ENCODE results near the gene NACC1. TPM values are rescaled to one million over a fixed set of nuclear protein-coding genes. Genes with fewer than 3 reads are reported as not detected.

NACC1 gene
- total and polyA plus RNA-seq, 12 donors, result 12.4 to 67.0 (median 40.1) TPM

DNA sequence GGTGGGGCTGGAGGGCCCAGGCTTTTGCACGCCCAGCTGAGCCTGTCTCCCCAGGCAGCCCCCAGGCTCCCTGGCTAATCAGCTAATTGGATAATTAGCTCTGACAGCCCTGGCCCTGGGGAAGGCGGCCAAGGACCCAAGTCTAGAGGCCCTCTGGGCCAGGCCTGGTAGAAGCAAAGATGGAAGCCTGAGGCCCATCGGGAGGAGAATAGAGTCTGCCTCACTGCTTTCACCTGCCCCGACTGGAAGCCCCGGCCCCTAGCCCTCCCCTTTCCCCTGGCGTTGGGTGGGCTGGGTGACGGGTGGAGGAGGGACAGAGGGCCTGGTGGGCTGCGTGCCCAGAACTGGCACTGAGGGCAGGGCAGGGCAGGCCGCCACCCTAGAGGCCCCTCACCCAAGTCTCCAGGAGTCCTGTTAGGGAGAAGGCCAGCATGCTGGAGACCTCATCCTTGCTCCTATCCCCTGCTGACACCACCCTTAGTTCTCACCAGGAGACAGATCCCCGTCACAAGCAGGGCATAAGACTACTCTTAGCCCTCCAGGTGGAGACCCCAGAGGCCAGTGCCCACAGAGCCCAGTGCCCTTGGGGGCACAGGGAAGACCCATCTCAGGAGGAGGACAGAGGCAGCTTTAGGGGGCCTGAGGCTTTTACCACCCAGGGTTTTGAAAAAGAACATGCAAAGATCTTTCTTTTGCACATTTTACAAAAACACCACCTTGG, 27.4 kb upstream of the NACC1 start:
- no peak for DNase-seq
- H3K27ac ChIP-seq, result peak overlapping the region in 2 of 5 donors; percentile 12 to 17
- TF ChIP-seq, protein P1, sequence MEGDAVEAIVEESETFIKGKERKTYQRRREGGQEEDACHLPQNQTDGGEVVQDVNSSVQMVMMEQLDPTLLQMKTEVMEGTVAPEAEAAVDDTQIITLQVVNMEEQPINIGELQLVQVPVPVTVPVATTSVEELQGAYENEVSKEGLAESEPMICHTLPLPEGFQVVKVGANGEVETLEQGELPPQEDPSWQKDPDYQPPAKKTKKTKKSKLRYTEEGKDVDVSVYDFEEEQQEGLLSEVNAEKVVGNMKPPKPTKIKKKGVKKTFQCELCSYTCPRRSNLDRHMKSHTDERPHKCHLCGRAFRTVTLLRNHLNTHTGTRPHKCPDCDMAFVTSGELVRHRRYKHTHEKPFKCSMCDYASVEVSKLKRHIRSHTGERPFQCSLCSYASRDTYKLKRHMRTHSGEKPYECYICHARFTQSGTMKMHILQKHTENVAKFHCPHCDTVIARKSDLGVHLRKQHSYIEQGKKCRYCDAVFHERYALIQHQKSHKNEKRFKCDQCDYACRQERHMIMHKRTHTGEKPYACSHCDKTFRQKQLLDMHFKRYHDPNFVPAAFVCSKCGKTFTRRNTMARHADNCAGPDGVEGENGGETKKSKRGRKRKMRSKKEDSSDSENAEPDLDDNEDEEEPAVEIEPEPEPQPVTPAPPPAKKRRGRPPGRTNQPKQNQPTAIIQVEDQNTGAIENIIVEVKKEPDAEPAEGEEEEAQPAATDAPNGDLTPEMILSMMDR (IDR thresholded peaks at IDR 0.05), result no peak
- TF ChIP-seq POLR2A (IDR thresholded peaks at IDR 0.05), result no peak
- H3K9me3 ChIP-seq (replicated peaks in 1 of 3), result no peaks in the 10 kb centered on the region
- no peak overlapping the region for H3K4me3 ChIP-seq
- no peaks in the 10 kb centered on the region for H3K36me3 ChIP-seq (replicated peaks in 1 of 2)
- H3K4me1 ChIP-seq (replicated peaks in 1 of 2), result peaks cover 0 to 8% of the 10 kb centered on the region in 2 donors
- intact Hi-C loops (cut with DNase I), result loop anchor here in 1 of 2 donors (5.0 kb wide), 1 partner anchor 108 kb away; no protein-coding TSS in a partner anchor
- 88 to 96% (median 88%) methylated on average over 9 to 10 of the region's 10 CpGs; no CpG with 5 or more reads in 1 of the 4 donors for WGBS, 4 donors
- H3K27me3 ChIP-seq, result no peaks in the 10 kb centered on the region

GRCh38 chr19:13091400-13092157, 26.5 kb upstream of the NACC1 start:
- H3K36me3 ChIP-seq (replicated peaks in 1 of 2), result no peaks in the 10 kb centered on the region
- peak in 1 of 7 donors; percentile 24 for DNase-seq
- 64 to 76% (median 66%) methylated on average over 21 to 25 of the region's 25 CpGs for WGBS, 4 donors
- peak overlapping the region in 2 of 5 donors; percentile 49 to 65 for H3K27ac ChIP-seq
- no peak overlapping the region for H3K4me3 ChIP-seq
- intact Hi-C loops (cut with DNase I), result loop anchor here (2.0 to 5.0 kb wide), 2 partner anchors 109 to 113 kb away; no protein-coding TSS in a partner anchor
- H3K4me1 ChIP-seq (replicated peaks in 1 of 2), result peaks cover 0 to 8% of the 10 kb centered on the region in 2 donors
- no peak for TF ChIP-seq POLR2A (IDR thresholded peaks at IDR 0.05)
- TF ChIP-seq, protein P1 (IDR thresholded peaks at IDR 0.05), result no peak
- H3K27me3 ChIP-seq, result peaks cover 2% of the 10 kb centered on the region
- H3K9me3 ChIP-seq (replicated peaks in 1 of 3), result no peaks in the 10 kb centered on the region

DNA sequence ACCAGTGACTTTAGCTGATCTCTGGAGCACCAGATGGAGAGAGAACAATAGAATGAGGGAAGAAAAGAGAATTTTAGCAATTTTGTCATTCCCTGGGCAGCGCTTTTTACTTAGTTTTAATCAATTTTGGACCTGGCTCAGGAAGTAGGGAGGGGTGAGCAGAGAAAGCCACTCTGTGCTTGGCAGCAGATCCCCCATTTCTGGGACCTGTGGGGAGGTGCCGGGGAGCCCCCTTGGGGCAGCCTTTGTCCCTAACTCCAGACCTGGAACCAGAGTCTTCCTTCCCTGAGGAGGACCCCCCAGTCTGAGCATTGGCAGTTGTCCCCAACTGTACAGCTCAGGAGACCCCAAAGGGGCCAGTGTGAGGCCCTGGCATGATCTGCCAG, 25.9 kb upstream of the NACC1 start:
- TF ChIP-seq, protein P1 (IDR thresholded peaks at IDR 0.05), result no peak
- no peak for TF ChIP-seq POLR2A (IDR thresholded peaks at IDR 0.05)
- 83 to 91% (median 88%) methylated on average over 2 of the region's 2 CpGs for WGBS, 4 donors
- Histone ChIP-seq H3K9me3 (replicated peaks in 1 of 3) (no peaks in the 10 kb centered on the region), H3K27me3 (peaks cover 5% of the 10 kb centered on the region), H3K4me3 (no peak overlapping the region), H3K4me1 (replicated peaks in 1 of 2) (peaks cover 0 to 12% of the 10 kb centered on the region in 2 donors), H3K27ac (peak overlapping the region in 2 of 5 donors; percentile 49 to 65), H3K36me3 (replicated peaks in 1 of 2) (no peaks in the 10 kb centered on the region)
- intact Hi-C loops (cut with DNase I), result loop anchor here (2.0 to 5.0 kb wide), 2 partner anchors 110 to 113 kb away; no protein-coding TSS in a partner anchor
- DNase-seq, result no peak

DNA sequence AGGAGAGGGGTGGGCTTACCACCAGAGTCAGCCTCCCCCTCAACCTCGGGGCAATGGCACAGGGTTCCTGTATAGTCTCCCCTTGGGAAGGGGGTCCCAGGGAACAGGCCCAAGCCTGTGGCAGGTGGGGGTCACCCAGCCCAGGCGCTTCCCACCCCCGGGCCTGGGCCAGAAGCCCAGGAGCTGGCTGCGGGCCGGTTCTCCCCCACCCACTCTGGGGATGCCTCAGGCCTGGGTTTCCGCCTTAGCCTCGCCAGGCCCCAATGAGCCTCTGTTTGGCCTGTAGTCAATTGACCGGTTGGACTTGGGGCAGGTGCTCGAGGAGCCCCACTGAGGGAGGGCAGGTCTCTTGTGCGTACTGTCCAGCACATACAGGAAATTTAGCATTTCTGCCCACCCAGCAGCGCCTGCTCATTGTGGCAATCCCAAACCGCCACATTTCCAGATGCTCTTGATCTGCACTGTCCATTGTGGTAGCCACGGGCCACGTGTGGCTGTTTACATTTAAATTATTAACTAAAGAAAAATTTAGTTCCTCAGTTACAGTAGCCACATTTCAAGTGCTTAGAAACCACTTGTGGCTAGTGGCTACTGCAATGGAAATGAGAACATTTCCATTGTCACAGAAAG, 25.3 kb upstream of the NACC1 start:
- TF ChIP-seq POLR2A (IDR thresholded peaks at IDR 0.05), result no peak
- TF ChIP-seq, protein P1 (IDR thresholded peaks at IDR 0.05), result no peak
- Histone ChIP-seq H3K4me3 (no peak overlapping the region), H3K27ac (peak overlapping the region in 2 of 5 donors; percentile 49 to 65), H3K36me3 (replicated peaks in 1 of 2) (no peaks in the 10 kb centered on the region), H3K4me1 (replicated peaks in 1 of 2) (peaks cover under 1 to 15% of the 10 kb centered on the region in 2 donors), H3K9me3 (replicated peaks in 1 of 3) (no peaks in the 10 kb centered on the region), H3K27me3 (peaks cover 8% of the 10 kb centered on the region)
- WGBS, 4 donors, result 76 to 94% (median 82%) methylated on average over 7 to 14 of the region's 14 CpGs
- no peak for DNase-seq
- intact Hi-C loops (cut with DNase I), result loop anchor here (2.0 to 5.0 kb wide), 2 partner anchors 110 to 114 kb away; no protein-coding TSS in a partner anchor

Data from adrenal gland (tissue), 12 donors.